Fibroblast of upper back skin (primary cell): Measurements from ENCODE around the gene METTL15.
"Not testable (repeated sequence)": the region's sequence is repeated elsewhere in the genome, so short reads cannot be mapped to it uniquely, and the experiment has no call there.

Experiments
- DNase-seq: peaks from one replicate; pipeline ENCODE4 v3.0.0-alpha.2; 2013

Gene METTL15

GRCh38 chr11:28107750-28108618, at the start of gene METTL15, which contains the start of gene KIF18A:
Gene METTL15 (plus strand): TSS chr11:28108388. CDS start chr11:28113335, 4,947 bp downstream.
Gene KIF18A (minus strand): TSS chr11:28108156. CDS start chr11:28097947, 10,209 bp downstream.
- peak; percentile 99 for DNase-seq

- no peak for DNase-seq
These were observed 36.9 kb upstream of the METTL15 start for GRCh38 chr11:28071305-28071704.

GRCh38 chr11:28072321-28072720, 35.9 kb upstream of the METTL15 start:
- DNase-seq = peak; percentile 73

- no peak for DNase-seq
These were observed 30.7 kb upstream of the METTL15 start for GRCh38 chr11:28077521-28077920.

- no peak for DNase-seq
These were observed 25.1 kb upstream of the METTL15 start for GRCh38 chr11:28083118-28083517.

GRCh38 chr11:28086569-28086968, 21.6 kb upstream of the METTL15 start:
- peak; percentile 86 for DNase-seq

- not testable (repeated sequence) for DNase-seq
These were observed 21.0 kb upstream of the METTL15 start for GRCh38 chr11:28087192-28087591.

- not testable (repeated sequence) for DNase-seq
These were observed 20.5 kb upstream of the METTL15 start for GRCh38 chr11:28087693-28088092.

GRCh38 chr11:28089378-28089777, 18.8 kb upstream of the METTL15 start:
- DNase-seq = peak; percentile 28

- DNase-seq = peak; percentile 76
These were observed 18.0 kb upstream of the METTL15 start for GRCh38 chr11:28090052-28090749.

GRCh38 chr11:28092786-28093185, 15.4 kb upstream of the METTL15 start:
- no peak for DNase-seq

GRCh38 chr11:28098257-28098656, 9.9 kb upstream of the METTL15 start:
- no peak for DNase-seq

GRCh38 chr11:28099715-28100114, 8.5 kb upstream of the METTL15 start:
- no peak for DNase-seq

GRCh38 chr11:28100665-28101064, 7.5 kb upstream of the METTL15 start:
- no peak for DNase-seq

- peak; percentile 25 for DNase-seq
These were observed 5.9 kb upstream of the METTL15 start for GRCh38 chr11:28102300-28102699.

- no peak for DNase-seq
These were observed 3.8 kb upstream of the METTL15 start for GRCh38 chr11:28104425-28104824.

GRCh38 chr11:28104984-28105383, 3.2 kb upstream of the METTL15 start:
- no peak for DNase-seq

GRCh38 chr11:28105869-28106268, 2.3 kb upstream of the METTL15 start:
- no peak for DNase-seq

- DNase-seq = no peak
These were observed 1.7 kb upstream of the METTL15 start for GRCh38 chr11:28106353-28107043.

- DNase-seq = peak; percentile 21
These were observed 918 bp upstream of the METTL15 start for GRCh38 chr11:28107191-28107749.

GRCh38 chr11:28108958-28109357, 770 bp downstream of the METTL15 start:
- no peak for DNase-seq

GRCh38 chr11:28110108-28110820, 2.1 kb downstream of the METTL15 start:
- DNase-seq = peak; percentile 81
